Smooth muscle cell (in vitro differentiated cells): ENCODE results near the gene UPB1. TPM values are rescaled to one million over a fixed set of nuclear protein-coding genes. Genes with fewer than 3 reads are reported as not detected.

Source experiments
- DNase-seq: peaks from one replicate; lab custom pipeline; 2025; ENCODE audit not compliant: unreplicated experiment; lab: John Stamatoyannopoulos, UW
- H2AFZ ChIP-seq: fragments of 200-600 bp; sonication (generic); 2 replicates; pipeline ENCODE4 v1.6.0; 2016; ENCODE audit warnings: antibody characterized with exemption, low read depth, mild to moderate bottlenecking
- H3F3A ChIP-seq: fragments of 200-600 bp; sonication (generic); 2 replicates; pipeline ENCODE4 v1.6.0; 2017; ENCODE audit warnings: antibody characterized with exemption, low read depth
- H3K27ac ChIP-seq: fragments of 200-600 bp; sonication (generic); 2 replicates; pipeline ENCODE4 v1.5.1; 2016; ENCODE audit warnings: low read depth, mild to moderate bottlenecking
- H3K27me3 ChIP-seq: fragments of 200-600 bp; sonication (generic); 2 replicates; pipeline ENCODE4 v1.6.1; 2016; ENCODE audit warnings: low read depth, mild to moderate bottlenecking
- H3K36me3 ChIP-seq: fragments of 200-600 bp; sonication (generic); 2 replicates; pipeline ENCODE4 v1.5.1; 2016; ENCODE audit warnings: low read depth
- H3K4me1 ChIP-seq: fragments of 200-600 bp; sonication (generic); 2 replicates; pipeline ENCODE4 v1.5.1; 2016; ENCODE audit warnings: low read depth
- H3K4me2 ChIP-seq: fragments of 200-600 bp; sonication (generic); 2 replicates; pipeline ENCODE4 v1.6.0; 2016; ENCODE audit warnings: mild to moderate bottlenecking
- H3K4me3 ChIP-seq: fragments of 200-600 bp; sonication (generic); 2 replicates; pipeline ENCODE4 v1.5.1; 2016; ENCODE audit warnings: mild to moderate bottlenecking
- H3K79me2 ChIP-seq: fragments of 200-600 bp; sonication (generic); 2 replicates; pipeline ENCODE4 v1.6.0; 2016; ENCODE audit warnings: low read depth, mild to moderate bottlenecking
- H3K9ac ChIP-seq: fragments of 200-600 bp; sonication (generic); 2 replicates; pipeline ENCODE4 v1.6.0; 2016; ENCODE audit warnings: low read depth
- H3K9me3 ChIP-seq: fragments of 200-600 bp; sonication (generic); replicated peaks from 2 replicates; pipeline ENCODE4 v1.5.1; 2016; ENCODE audit warnings: low read depth
- H4K20me1 ChIP-seq: fragments of 200-600 bp; sonication (generic); 2 replicates; pipeline ENCODE4 v1.6.0; 2016; ENCODE audit warnings: low read depth
- WGBS: methylation state at CpG from one replicate; pipeline ENCODE4 v1.1.7; 2016; ENCODE audit warnings: low lambda C conversion rate; 5-methylcytosine and 5-hydroxymethylcytosine counted together
- polyA plus RNA-seq: library from polyadenylated mRNA; unstranded; fragments of >200 nt; fragmentation: Nextera tagmentation; extraction: Ambion mirVana; gene quantifications from 2 replicates; pipeline ENCODE4 v1.2.1, GENCODE V29; 2016
- total RNA-seq: library from RNA; depleted of rRNA; stranded (reverse); fragments of >200 nt; gene quantifications from 2 replicates; pipeline ENCODE4 v1.2.3, GENCODE V29; 2014
- TF ChIP-seq, protein P1 (sequence below): fragments of 200-600 bp; sonication (generic); IDR thresholded peaks from 2 replicates; pipeline ENCODE4 v1.5.1; 2017; ENCODE audit warnings: borderline replicate concordance, mild to moderate bottlenecking, antibody characterized with exemption; ENCODE audit not compliant: insufficient read depth, poor library complexity, severe bottlenecking

UPB1 gene
- total and polyA plus RNA-seq, 2 experiments from 2014 or later: 0.21 TPM; not detected in 1

GRCh38 chr22:24541681-24542515 lies 46.8 kb downstream of the UPB1 start:
- no peaks in the 10 kb centered on the region for H3K36me3 ChIP-seq
- WGBS: 91% methylated on average over 6 of the region's 6 CpGs

GRCh38 chr22:24542641-24543040 lies 47.5 kb downstream of the UPB1 start:
- Histone ChIP-seq H3K36me3 (no peaks in the 10 kb centered on the region), H3K79me2 (no peaks in the 10 kb centered on the region), H3K27ac (no peak overlapping the region), H3K9ac (no peak overlapping the region), H3K4me3 (no peak overlapping the region), H3K9me3 (no peaks in the 10 kb centered on the region), H4K20me1 (peaks cover 8% of the 10 kb centered on the region), H3K4me2 (no peak overlapping the region), H2AFZ (no peak overlapping the region), H3K4me1 (no peaks in the 10 kb centered on the region), H3K27me3 (no peaks in the 10 kb centered on the region), H3F3A (no peaks in the 10 kb centered on the region)
- TF ChIP-seq, protein P1, sequence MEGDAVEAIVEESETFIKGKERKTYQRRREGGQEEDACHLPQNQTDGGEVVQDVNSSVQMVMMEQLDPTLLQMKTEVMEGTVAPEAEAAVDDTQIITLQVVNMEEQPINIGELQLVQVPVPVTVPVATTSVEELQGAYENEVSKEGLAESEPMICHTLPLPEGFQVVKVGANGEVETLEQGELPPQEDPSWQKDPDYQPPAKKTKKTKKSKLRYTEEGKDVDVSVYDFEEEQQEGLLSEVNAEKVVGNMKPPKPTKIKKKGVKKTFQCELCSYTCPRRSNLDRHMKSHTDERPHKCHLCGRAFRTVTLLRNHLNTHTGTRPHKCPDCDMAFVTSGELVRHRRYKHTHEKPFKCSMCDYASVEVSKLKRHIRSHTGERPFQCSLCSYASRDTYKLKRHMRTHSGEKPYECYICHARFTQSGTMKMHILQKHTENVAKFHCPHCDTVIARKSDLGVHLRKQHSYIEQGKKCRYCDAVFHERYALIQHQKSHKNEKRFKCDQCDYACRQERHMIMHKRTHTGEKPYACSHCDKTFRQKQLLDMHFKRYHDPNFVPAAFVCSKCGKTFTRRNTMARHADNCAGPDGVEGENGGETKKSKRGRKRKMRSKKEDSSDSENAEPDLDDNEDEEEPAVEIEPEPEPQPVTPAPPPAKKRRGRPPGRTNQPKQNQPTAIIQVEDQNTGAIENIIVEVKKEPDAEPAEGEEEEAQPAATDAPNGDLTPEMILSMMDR: no peak
- WGBS: over 99% methylated on average over 9 of the region's 9 CpGs
- DNase-seq: no peak

More at GRCh38 chr22:24541681-24542515, 46.8 kb downstream of the UPB1 start:
- H2AFZ ChIP-seq: no peak overlapping the region
- no peaks in the 10 kb centered on the region for H3K4me1 ChIP-seq
- peaks cover 8% of the 10 kb centered on the region for H4K20me1 ChIP-seq
- H3K9ac ChIP-seq: no peak overlapping the region
- no peaks in the 10 kb centered on the region for H3K27me3 ChIP-seq
- no peak overlapping the region for H3K4me3 ChIP-seq
- no peak for DNase-seq
- H3K27ac ChIP-seq: no peak overlapping the region
- H3K79me2 ChIP-seq: no peaks in the 10 kb centered on the region
- H3K9me3 ChIP-seq: no peaks in the 10 kb centered on the region
- no peak overlapping the region for H3K4me2 ChIP-seq
- H3F3A ChIP-seq: no peaks in the 10 kb centered on the region
- TF ChIP-seq, protein P1: no peak

DNA sequence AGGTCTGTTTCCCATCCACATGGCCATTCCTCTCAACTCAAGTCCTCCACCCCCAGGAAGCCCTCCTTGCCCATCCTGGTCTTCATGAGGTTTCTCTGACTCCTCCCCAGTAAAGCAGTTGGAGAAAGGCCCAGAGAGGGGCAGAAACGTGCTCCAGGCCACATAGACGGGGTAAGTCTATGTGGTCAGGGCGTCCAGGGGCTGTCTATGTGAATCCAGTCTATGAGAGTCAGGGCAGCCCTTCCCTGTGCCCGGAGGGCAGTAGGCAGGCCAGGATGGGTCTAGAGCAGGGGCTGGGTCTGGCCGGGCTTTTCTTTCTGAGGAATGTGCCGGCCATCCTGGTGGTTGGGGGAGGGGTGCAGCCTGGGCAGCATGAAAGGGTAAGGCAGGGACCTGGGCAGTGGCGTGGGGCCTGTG lies 48.1 kb downstream of the UPB1 start:
- Histone ChIP-seq H3K79me2 (no peaks in the 10 kb centered on the region), H3K27ac (no peak overlapping the region), H3F3A (no peaks in the 10 kb centered on the region), H3K4me2 (no peak overlapping the region), H3K4me3 (no peak overlapping the region), H2AFZ (no peak overlapping the region), H3K4me1 (no peaks in the 10 kb centered on the region), H3K9me3 (no peaks in the 10 kb centered on the region), H3K27me3 (no peaks in the 10 kb centered on the region), H4K20me1 (peaks cover 13% of the 10 kb centered on the region), H3K9ac (no peak overlapping the region), H3K36me3 (no peaks in the 10 kb centered on the region)
- no peak for DNase-seq
- 99% methylated on average over 7 of the region's 7 CpGs for WGBS
- TF ChIP-seq, protein P1: no peak
